Ishikawa (cell line): Measurements from ENCODE around the gene DIP2C.

Experiments used
- EP300 ChIP-seq: IDR thresholded peaks from 2 replicates; pipeline ENCODE4 v1.6.1; 2012; ENCODE audit warnings: borderline replicate concordance
- REST ChIP-seq: IDR thresholded peaks from 2 replicates; pipeline ENCODE4 v1.6.1; 2012; ENCODE audit warnings: low read depth, mild to moderate bottlenecking

DNA sequence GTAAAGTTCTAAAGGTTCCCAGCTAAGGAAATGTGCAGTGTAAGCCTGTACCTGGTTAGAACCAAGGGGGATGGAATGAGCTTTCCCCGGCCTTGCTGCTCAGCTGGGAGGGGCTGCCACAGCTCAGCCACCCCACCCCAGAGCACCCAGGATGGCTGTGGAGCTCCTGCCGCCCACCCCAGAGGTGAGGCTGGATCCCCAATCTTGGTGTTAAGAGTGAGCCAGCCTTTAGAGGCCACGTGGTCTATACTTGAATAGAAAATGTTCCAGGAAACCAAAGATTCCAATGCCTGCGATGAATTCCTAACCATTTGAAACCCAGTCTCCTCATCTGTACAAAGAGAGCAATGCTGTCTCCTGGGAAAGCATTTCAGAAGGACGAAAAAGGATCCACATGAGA, 16.5 kb downstream of the DIP2C start:
- no peak for TF ChIP-seq EP300
- TF ChIP-seq REST: no peak
